ENCODE data around the gene SZRD1. TPM values are rescaled to one million over a fixed set of nuclear protein-coding genes. Genes with fewer than 3 reads are reported as not detected.

The SZRD1 gene
- total RNA-seq, 2 donors from 2014 or later, result 232 to 279 TPM

DNA sequence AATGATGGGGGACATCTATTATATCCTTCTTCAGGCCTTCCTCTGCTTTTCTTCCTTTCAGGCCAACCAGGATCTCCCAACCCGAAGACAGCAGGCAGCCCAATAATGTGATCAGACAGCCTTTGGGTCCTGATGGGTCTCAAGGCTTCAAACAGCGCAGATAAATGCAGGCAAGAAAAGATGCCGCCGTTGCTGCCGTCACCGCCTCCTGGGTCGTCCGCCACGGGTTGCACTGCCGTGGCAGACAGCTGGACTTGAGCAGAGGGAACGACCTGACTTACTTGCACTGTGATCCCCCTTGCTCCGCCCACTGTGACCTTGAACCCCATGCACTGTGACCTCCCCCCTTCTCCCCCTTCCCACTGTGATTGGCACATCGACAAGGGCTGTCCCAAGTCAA lies 27.9 kb downstream of the SZRD1 start:
- no peak for ATAC-seq
- no peak for DNase-seq (ENCODE audit: low spot score)
- H3K4me3 Mint-ChIP-seq, result no peak overlapping the region
- H3K9me3 Mint-ChIP-seq, result no peaks in the 10 kb centered on the region
- H3K27ac Mint-ChIP-seq, result no peak overlapping the region
- H3K4me1 Mint-ChIP-seq (ENCODE audit: low read depth in 2 of 2), result peaks cover 38 to 60% of the 10 kb centered on the region in 2 donors
- H3K27me3 Mint-ChIP-seq, result no peaks in the 10 kb centered on the region
- no peaks in the 10 kb centered on the region for H3K36me3 Mint-ChIP-seq

DNA sequence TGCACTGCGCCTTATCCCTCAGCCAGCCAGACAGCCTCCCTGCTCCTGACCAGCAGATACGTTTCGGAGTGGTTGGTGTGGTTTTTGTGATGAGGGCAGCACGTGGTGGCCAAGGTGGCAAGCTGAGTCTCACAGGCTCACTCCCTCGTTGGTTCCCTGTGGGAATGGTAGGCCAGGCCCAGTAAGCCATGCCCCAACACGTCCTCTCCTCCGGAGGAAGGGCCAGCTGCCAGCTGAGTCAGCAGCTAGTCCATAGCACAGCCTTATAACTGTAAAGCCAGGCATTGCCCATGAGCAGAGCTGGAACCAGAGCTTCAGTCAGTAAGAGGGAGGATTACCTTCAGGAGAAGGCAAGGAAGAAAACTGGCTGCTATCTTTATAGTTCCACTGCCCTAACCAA lies 29.5 kb downstream of the SZRD1 start:
- H3K36me3 Mint-ChIP-seq, result no peaks in the 10 kb centered on the region
- no peaks in the 10 kb centered on the region for H3K9me3 Mint-ChIP-seq
- no peak overlapping the region for H3K4me3 Mint-ChIP-seq
- DNase-seq (ENCODE audit: low spot score) (no peak), ATAC-seq (no peak)
- peaks cover 22 to 46% of the 10 kb centered on the region in 2 donors for H3K4me1 Mint-ChIP-seq (ENCODE audit: low read depth in 2 of 2)
- no peaks in the 10 kb centered on the region for H3K27me3 Mint-ChIP-seq
- peak overlapping the region; percentile 35 to 72 for H3K27ac Mint-ChIP-seq

DNA sequence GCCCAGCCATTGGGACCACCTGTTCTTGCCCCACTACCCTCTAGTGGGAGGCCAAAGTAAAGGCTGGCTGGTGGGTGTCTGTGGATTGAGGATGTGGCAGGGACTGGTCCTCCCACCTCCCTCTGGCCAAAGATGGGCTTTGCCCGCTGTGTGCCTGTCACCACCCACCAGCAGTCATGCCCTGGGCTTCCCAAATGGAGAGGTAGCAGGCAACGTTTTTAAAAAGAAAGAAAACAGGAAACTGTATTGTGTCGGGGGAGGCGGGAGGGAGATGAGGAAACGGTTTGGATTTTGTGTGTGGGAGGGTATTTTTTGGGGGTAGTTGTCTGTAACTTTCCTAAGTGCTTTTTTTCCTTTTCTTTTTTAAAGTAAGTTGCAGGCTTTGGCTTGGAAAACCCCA lies 30.1 kb downstream of the SZRD1 start:
- no peaks in the 10 kb centered on the region for H3K27me3 Mint-ChIP-seq
- peaks cover 17 to 43% of the 10 kb centered on the region in 2 donors for H3K4me1 Mint-ChIP-seq (ENCODE audit: low read depth in 2 of 2)
- no peak overlapping the region for H3K4me3 Mint-ChIP-seq
- H3K9me3 Mint-ChIP-seq, result no peaks in the 10 kb centered on the region
- DNase-seq (ENCODE audit: low spot score) (no peak), ATAC-seq (no peak)
- H3K36me3 Mint-ChIP-seq, result no peaks in the 10 kb centered on the region
- H3K27ac Mint-ChIP-seq, result peak overlapping the region; percentile 35 to 72

DNA sequence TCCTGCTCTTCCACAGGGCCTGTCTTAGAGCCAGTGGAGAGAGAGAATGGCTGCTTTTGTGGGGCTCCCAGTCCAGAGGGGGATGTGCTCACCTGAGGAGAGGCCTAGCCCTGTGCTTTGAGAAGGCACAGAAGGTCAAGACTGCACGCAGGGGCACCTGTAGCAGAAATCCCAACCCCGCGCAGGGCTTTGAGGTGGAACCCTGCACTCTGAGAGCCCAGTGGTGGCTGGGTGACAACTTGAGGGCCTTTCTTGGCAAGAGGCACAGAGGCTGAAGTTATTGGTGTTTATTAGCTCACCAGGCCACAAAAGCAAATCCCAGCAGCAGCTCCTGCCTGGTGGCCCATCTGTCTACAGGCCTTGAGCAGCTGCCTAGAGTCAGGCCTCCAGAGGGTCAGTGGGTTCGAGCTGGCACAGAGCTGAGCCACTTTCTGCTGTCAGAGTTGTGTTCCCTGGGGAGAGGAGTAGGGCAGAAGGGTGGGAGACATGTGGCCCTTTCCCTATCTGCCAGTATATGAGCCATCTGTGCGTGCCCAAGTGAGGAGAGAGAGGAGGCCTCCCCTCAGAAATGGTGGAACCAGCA lies 31.4 kb downstream of the SZRD1 start:
- Mint-ChIP-seq H3K36me3 (no peaks in the 10 kb centered on the region), H3K9me3 (no peaks in the 10 kb centered on the region), H3K4me1 (ENCODE audit: low read depth in 2 of 2) (peaks cover 3 to 30% of the 10 kb centered on the region in 2 donors), H3K27me3 (no peaks in the 10 kb centered on the region), H3K4me3 (no peak overlapping the region), H3K27ac (peak overlapping the region in 1 of 2 donors; percentile 61)
- DNase-seq (ENCODE audit: low spot score), result no peak
- no peak for ATAC-seq

DNA sequence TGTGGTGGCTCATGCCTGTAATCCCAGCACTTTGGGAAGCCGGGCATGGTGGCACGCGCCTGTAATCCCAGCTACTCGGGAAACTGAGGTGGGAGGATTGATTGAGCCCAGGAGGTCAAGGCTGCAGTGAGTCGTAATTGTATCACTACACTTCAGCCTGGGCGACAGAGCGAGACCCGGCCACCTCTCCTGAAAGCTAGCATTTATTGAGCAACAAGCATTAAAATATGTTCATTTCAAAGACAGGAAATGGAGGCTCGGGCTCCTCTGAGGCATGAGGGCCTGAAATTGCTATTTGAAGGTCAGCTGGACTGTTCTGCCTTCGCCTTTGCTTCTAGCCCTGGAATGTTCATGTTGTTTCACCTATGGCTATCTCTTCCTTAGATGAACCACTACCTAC lies 35.7 kb downstream of the SZRD1 start:
- H3K4me1 Mint-ChIP-seq (ENCODE audit: low read depth in 2 of 2), result peaks cover 0 to 17% of the 10 kb centered on the region in 2 donors

DNA sequence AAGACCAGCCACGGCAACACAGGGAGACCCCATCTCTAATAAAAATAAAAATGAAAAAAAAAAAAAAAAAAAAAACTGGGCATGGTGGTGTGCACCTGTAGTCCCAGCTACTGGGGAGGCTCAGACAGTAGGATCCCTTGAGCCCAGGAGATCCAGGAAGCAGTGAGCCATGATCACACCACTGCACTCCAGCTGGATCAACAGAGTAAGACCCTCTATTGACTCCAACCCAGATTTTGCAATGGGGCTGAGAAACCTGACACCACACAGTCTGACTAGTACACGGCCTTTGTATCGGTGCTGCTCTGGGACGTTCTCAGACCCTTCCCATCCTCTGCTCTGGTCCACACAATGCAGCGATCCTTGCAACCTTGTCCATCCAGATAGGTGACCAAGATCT lies 38.4 kb downstream of the SZRD1 start:
- Mint-ChIP-seq H3K4me1 (ENCODE audit: low read depth in 2 of 2) (peaks cover 0 to 14% of the 10 kb centered on the region in 2 donors), H3K27ac (no peak overlapping the region), H3K9me3 (no peaks in the 10 kb centered on the region), H3K4me3 (no peak overlapping the region), H3K36me3 (no peaks in the 10 kb centered on the region), H3K27me3 (no peaks in the 10 kb centered on the region)
- DNase-seq (ENCODE audit: low spot score), result no peak
- ATAC-seq, result no peak

More for the DNA sequence above, 35.7 kb downstream of the SZRD1 start:
- Mint-ChIP-seq H3K9me3 (no peaks in the 10 kb centered on the region), H3K27me3 (no peaks in the 10 kb centered on the region), H3K36me3 (no peaks in the 10 kb centered on the region), H3K4me3 (no peak overlapping the region), H3K27ac (no peak overlapping the region)
- no peak for DNase-seq (ENCODE audit: low spot score)
- no peak for ATAC-seq

DNA sequence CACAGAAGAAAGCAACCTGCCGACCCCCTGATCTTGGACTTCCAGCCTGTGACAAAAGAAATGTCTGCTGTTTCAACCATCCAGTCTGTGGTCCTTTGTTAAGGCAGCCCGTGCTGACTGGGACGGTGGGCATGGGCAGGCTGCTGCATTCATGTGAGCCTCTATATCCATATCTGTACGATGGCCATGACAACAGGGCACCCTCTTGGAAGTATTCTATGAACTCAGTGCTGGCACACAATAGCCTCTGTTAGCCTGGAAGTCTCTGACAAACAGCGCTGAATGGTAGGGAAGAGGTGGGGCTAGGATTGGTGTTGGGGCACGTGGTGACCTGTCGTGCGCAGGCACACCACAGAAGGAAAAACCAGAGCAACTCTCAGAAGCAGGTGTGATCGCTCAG lies 39.8 kb downstream of the SZRD1 start:
- H3K36me3 Mint-ChIP-seq, result no peaks in the 10 kb centered on the region
- no peaks in the 10 kb centered on the region for H3K9me3 Mint-ChIP-seq
- DNase-seq (ENCODE audit: low spot score) (no peak), ATAC-seq (no peak)
- H3K27ac Mint-ChIP-seq, result no peak overlapping the region
- H3K4me1 Mint-ChIP-seq (ENCODE audit: low read depth in 2 of 2), result peaks cover 0 to 11% of the 10 kb centered on the region in 2 donors
- H3K4me3 Mint-ChIP-seq, result no peak overlapping the region
- no peaks in the 10 kb centered on the region for H3K27me3 Mint-ChIP-seq

DNA sequence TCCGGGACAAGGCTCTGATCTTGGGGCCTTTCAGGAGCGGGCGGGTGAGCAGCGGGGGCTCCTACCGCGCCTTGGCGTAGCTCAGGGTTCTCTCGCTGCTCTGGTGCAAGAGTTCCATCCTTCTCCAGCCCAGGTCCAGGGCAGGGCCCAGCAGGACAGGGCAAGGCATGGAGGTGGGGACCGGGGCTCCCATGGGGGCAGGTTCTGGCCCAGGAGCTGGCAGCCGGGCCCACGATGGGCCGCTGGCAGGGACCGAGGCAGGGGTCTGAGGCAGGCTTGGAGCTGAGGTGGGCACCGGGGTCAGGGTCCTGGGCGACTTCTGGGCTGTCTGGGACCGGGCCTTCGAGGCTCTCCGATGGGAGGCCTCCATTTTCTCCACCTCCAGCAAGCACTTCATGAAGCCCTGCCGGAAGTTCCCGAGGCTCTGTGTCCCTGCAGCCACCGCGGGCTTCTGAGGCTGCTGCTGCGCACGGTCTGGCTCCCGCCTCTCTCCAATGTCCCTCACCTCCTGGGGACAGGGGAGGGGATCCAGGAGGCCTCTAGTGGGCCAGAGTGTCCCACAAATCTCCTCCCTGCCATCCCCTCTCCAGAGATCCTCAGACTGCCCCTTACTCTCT lies 42.6 kb downstream of the SZRD1 start:
- Mint-ChIP-seq H3K27ac (peak overlapping the region in 1 of 2 donors; percentile 45), H3K4me1 (ENCODE audit: low read depth in 2 of 2) (peaks cover 0 to 11% of the 10 kb centered on the region in 2 donors), H3K4me3 (no peak overlapping the region), H3K27me3 (no peaks in the 10 kb centered on the region), H3K36me3 (no peaks in the 10 kb centered on the region), H3K9me3 (no peaks in the 10 kb centered on the region)
- ATAC-seq, result peak in 1 of 2 donors; percentile 22
- no peak for DNase-seq (ENCODE audit: low spot score)

DNA sequence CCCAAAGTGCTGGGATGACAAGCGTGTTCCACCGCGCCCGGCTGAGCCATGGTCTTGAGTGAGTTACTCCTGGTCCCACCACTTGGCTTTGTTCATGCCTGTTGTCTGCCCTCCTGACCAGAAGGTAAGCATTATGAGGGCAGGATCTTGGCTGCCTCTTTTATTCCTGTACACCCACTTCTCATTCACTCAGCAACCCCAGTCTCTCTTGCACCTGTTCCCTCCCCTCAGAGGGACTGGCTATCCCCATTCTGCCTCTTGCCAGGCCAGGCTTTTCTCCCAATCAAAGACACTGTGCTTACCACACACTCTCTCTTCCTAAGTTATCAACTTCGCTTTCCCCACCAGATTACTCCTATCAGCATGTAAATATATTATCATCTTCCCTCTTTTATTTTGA lies 43.8 kb downstream of the SZRD1 start:
- H3K4me3 Mint-ChIP-seq, result no peak overlapping the region
- no peaks in the 10 kb centered on the region for H3K36me3 Mint-ChIP-seq
- no peaks in the 10 kb centered on the region for H3K9me3 Mint-ChIP-seq
- peaks cover 0 to 11% of the 10 kb centered on the region in 2 donors for H3K4me1 Mint-ChIP-seq (ENCODE audit: low read depth in 2 of 2)
- no peak overlapping the region for H3K27ac Mint-ChIP-seq
- H3K27me3 Mint-ChIP-seq, result no peaks in the 10 kb centered on the region
- DNase-seq (ENCODE audit: low spot score), result no peak
- ATAC-seq, result no peak

DNA sequence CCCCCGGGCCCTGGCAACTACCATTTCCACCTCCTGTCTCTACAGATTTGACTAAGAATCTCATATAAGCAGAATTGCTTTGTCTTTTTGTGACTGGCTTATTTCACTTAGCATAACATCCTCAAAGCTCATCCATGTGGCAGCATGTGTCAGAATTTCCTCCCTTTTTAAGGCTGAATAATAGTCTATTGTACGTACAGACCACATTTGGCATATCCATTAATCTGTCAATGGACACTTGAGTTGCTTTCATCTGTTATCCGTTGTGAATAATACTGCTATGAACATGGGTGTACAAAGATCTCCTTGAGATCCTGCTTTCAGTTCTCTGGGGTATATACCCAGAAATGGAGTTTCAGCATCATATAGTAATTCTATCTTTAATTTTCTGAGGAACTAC lies 46.1 kb downstream of the SZRD1 start:
- Mint-ChIP-seq H3K4me3 (no peak overlapping the region), H3K27ac (no peak overlapping the region), H3K9me3 (no peaks in the 10 kb centered on the region), H3K36me3 (no peaks in the 10 kb centered on the region), H3K4me1 (ENCODE audit: low read depth in 2 of 2) (peaks cover 0 to 4% of the 10 kb centered on the region in 2 donors), H3K27me3 (no peaks in the 10 kb centered on the region)
- no peak for ATAC-seq
- no peak for DNase-seq (ENCODE audit: low spot score)

DNA sequence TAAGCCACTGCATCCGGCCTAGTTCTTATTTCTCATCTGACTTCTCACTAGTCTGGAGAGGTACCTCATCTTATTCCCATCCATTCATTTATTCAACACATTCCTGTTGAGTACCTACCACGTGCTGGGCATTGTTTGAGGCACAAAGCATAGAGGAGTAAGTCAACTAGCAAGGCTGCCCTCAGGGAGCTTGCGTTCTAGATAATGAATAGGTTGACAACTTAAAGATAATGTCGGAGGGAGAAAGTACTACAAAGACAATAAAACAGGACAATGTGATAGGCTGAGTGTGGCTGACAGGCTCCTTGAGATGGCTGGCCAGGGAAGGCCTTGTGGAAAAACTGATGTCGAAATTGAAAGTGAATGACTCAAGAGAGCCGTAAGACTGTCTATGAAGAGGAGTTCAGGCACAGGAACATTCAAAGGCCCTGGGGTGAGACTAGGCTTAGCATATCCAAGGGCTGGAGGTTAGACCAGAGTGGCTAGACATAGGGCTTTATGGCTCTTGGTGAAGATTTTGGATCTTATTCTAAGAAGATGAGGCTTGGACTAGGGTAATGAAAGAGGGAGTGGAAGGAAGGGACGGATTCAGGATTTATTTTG lies 51.9 kb downstream of the SZRD1 start:
- ATAC-seq (no peak), DNase-seq (ENCODE audit: low spot score) (no peak)
- Mint-ChIP-seq H3K27ac (peak overlapping the region; percentile 0 to 66), H3K27me3 (no peaks in the 10 kb centered on the region), H3K36me3 (no peaks in the 10 kb centered on the region), H3K9me3 (no peaks in the 10 kb centered on the region), H3K4me1 (ENCODE audit: low read depth in 2 of 2) (peaks cover 27 to 28% of the 10 kb centered on the region in 2 donors), H3K4me3 (peak overlapping the region; percentile 45)

DNA sequence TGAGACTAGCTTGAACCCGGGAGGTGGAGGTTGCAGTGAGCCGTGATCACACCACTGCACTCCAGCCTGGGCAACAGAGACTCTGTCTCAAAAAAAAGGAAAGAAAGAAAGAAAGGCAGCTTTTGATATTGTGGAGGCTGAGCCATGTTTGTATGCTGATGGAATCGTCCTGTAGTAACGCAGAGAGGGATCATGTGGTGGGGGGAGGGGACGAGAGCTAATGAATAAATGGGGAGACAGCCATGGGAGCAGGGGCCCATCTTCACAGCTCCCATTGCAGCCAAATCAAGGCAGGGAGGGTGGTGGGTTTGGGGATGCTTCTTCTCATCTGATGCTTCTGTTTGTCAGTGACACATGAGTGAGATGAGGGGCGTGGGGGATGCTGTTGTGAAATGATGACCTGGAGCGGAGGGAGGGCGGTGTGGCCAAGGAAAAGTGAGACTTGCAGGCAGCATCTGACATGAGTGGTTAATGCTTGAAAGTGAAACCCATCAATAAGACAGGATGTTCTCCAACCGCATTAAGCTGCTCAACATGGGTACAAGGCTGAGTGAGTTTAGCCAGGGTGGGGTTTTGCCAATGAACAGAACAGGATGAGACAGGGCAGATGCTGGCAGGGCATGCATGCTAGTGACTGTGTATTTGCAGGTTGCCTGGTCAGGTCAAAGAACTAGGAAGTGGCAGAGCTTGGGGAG lies 53.5 kb downstream of the SZRD1 start:
- peak; percentile 84 for DNase-seq (ENCODE audit: low spot score)
- H3K4me3 Mint-ChIP-seq, result peak overlapping the region; percentile 85
- ATAC-seq, result peak; percentile 96
- no peaks in the 10 kb centered on the region for H3K36me3 Mint-ChIP-seq
- peak overlapping the region; percentile 0 to 66 for H3K27ac Mint-ChIP-seq
- no peaks in the 10 kb centered on the region for H3K9me3 Mint-ChIP-seq
- peaks cover 27 to 28% of the 10 kb centered on the region in 2 donors for H3K4me1 Mint-ChIP-seq (ENCODE audit: low read depth in 2 of 2)
- H3K27me3 Mint-ChIP-seq, result no peaks in the 10 kb centered on the region

DNA sequence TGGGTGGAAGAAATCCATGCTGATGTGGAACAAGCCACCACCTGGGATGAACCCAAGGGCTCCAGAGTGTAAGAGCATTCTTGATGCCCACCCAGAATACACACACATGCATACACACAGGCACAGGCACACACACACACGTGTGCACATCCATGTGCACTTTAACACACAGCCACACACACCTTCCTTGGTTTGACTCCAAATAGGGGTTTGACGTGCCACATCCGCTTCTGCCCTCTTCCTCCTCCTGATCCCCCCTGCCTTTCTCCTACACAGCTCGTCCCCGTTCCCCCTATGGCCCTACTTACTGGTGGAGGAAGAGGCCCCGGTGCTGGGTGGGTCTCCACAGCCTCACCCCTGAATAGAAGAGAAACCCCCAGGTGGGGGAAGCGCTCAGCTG lies 54.2 kb downstream of the SZRD1 start:
- peak overlapping the region; percentile 85 for H3K4me3 Mint-ChIP-seq
- DNase-seq (ENCODE audit: low spot score) (no peak), ATAC-seq (peak; percentile 11 to 25)
- peak overlapping the region; percentile 0 to 66 for H3K27ac Mint-ChIP-seq
- H3K36me3 Mint-ChIP-seq, result no peaks in the 10 kb centered on the region
- H3K9me3 Mint-ChIP-seq, result no peaks in the 10 kb centered on the region
- H3K4me1 Mint-ChIP-seq (ENCODE audit: low read depth in 2 of 2), result peaks cover 27 to 28% of the 10 kb centered on the region in 2 donors
- no peaks in the 10 kb centered on the region for H3K27me3 Mint-ChIP-seq

DNA sequence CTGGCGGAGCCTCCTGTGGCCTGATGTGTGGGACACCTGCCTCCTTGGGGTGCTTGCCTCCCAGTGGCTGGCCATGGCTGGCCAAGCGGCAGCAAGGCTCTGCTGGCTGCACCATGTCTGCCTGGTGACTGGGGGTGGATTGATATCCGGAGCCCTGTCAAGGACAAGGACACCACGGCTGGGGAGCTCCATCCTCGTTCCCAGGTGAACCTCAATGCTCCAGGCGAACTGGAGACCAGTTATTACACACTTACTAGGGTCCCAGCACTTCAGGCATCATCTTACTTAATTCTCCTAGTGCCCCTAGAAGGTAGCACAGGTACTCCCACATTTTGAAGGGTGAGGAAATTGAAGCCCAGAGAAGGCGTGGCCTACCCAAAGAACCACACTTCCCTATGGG lies 55.0 kb downstream of the SZRD1 start:
- DNase-seq (ENCODE audit: low spot score) (no peak), ATAC-seq (no peak)
- no peak overlapping the region for H3K27ac Mint-ChIP-seq
- H3K36me3 Mint-ChIP-seq, result no peaks in the 10 kb centered on the region
- no peaks in the 10 kb centered on the region for H3K27me3 Mint-ChIP-seq
- H3K4me3 Mint-ChIP-seq, result no peak overlapping the region
- no peaks in the 10 kb centered on the region for H3K9me3 Mint-ChIP-seq
- peaks cover 27 to 28% of the 10 kb centered on the region in 2 donors for H3K4me1 Mint-ChIP-seq (ENCODE audit: low read depth in 2 of 2)

Data from natural killer cell treated with Interleukin-12 subunit alpha and Interleukin-12 subunit beta and Interleukin-15 and Interleukin-18, amount 100 ng/mL, for 72 hours (primary cell).